H9 (cell line): ENCODE measurements around the gene SEMA3G. TPM values are rescaled to one million over a fixed set of nuclear protein-coding genes. Genes with fewer than 3 reads are reported as not detected.

Experiments
- DNase-seq: peaks from one replicate; pipeline ENCODE4 v3.0.0-alpha.2; 2017
- H2AFZ ChIP-seq: one replicate; pipeline ENCODE4 v1.6.1; 2013; ENCODE audit warnings: mild to moderate bottlenecking, low read length, control low read depth, moderate library complexity
- H2AK5ac ChIP-seq: 2 replicates; pipeline ENCODE4 v1.6.1; 2013; ENCODE audit warnings: low read length, control low read depth, mixed read lengths; ENCODE audit not compliant: insufficient read length
- H2BK120ac ChIP-seq: one replicate; pipeline ENCODE4 v1.6.1; 2013; ENCODE audit warnings: low read depth, mild to moderate bottlenecking, low read length, control low read depth, inconsistent platforms; ENCODE audit not compliant: poor library complexity, severe bottlenecking
- H2BK12ac ChIP-seq: 2 replicates; pipeline ENCODE4 v1.6.1; 2013; ENCODE audit warnings: low read length, control low read depth, mixed read lengths, low read depth; ENCODE audit not compliant: insufficient read length
- H2BK15ac ChIP-seq: 2 replicates; pipeline ENCODE4 v1.6.1; 2013; ENCODE audit warnings: low read depth, low read length, control low read depth
- H2BK20ac ChIP-seq: one replicate; pipeline ENCODE4 v1.6.1; 2013; ENCODE audit warnings: low read depth, mild to moderate bottlenecking, low read length, control low read depth, inconsistent platforms; ENCODE audit not compliant: poor library complexity, severe bottlenecking
- H2BK5ac ChIP-seq: 2 replicates; pipeline ENCODE4 v1.6.1; 2013; ENCODE audit warnings: low read length, control low read depth, mixed read lengths; ENCODE audit not compliant: insufficient read length
- H3K14ac ChIP-seq: 2 replicates; pipeline ENCODE4 v1.6.1; 2013; ENCODE audit warnings: low read length, control low read depth; ENCODE audit not compliant: insufficient read depth
- H3K18ac ChIP-seq: 2 replicates; pipeline ENCODE4 v1.6.1; 2013; ENCODE audit warnings: low read depth, mild to moderate bottlenecking, mixed read lengths, low read length, control low read depth; ENCODE audit not compliant: insufficient read length
- H3K23ac ChIP-seq: 2 replicates; pipeline ENCODE4 v1.6.1; 2013; ENCODE audit warnings: low read length, control low read depth, mixed read lengths, low read depth; ENCODE audit not compliant: insufficient read length
- H3K23me2 ChIP-seq: 2 replicates; pipeline ENCODE4 v1.6.1; 2013; ENCODE audit warnings: low read depth, mild to moderate bottlenecking, mixed read lengths, low read length, control low read depth; ENCODE audit not compliant: insufficient read length, poor library complexity, severe bottlenecking
- H3K27ac ChIP-seq: 2 replicates; pipeline ENCODE4 v1.5.1; 2013; ENCODE audit warnings: low read length, control low read depth, mixed read lengths, low read depth; ENCODE audit not compliant: insufficient read length
- H3K27me3 ChIP-seq: 2 replicates; pipeline ENCODE4 v1.6.1; 2013; ENCODE audit warnings: low read length, control low read depth, inconsistent platforms; ENCODE audit not compliant: insufficient read depth
- H3K4ac ChIP-seq: 2 replicates; pipeline ENCODE4 v1.6.1; 2013; ENCODE audit warnings: low read depth, mild to moderate bottlenecking, control low read depth, inconsistent platforms, low read length, moderate library complexity
- H3K4me1 ChIP-seq: 2 replicates; pipeline ENCODE4 v1.6.1; 2013; ENCODE audit warnings: low read length, control low read depth, inconsistent platforms; ENCODE audit not compliant: insufficient read depth
- H3K4me2 ChIP-seq: 2 replicates; pipeline ENCODE4 v1.6.1; 2013; ENCODE audit warnings: low read length, control low read depth, mixed read lengths; ENCODE audit not compliant: insufficient read length, insufficient read depth
- H3K56ac ChIP-seq: 2 replicates; pipeline ENCODE4 v1.6.1; 2013; ENCODE audit warnings: low read depth, mild to moderate bottlenecking, mixed read lengths, low read length, control low read depth; ENCODE audit not compliant: insufficient read length
- H3K79me1 ChIP-seq: 2 replicates; pipeline ENCODE4 v1.6.1; 2013; ENCODE audit warnings: low read depth, mild to moderate bottlenecking, moderate library complexity, low read length, control low read depth, inconsistent platforms; ENCODE audit not compliant: insufficient read depth, poor library complexity, severe bottlenecking
- H3K79me2 ChIP-seq: 2 replicates; pipeline ENCODE4 v1.6.1; 2013; ENCODE audit warnings: low read length, control low read depth, inconsistent platforms; ENCODE audit not compliant: insufficient read depth
- H3K9ac ChIP-seq: 2 replicates; pipeline ENCODE4 v1.6.1; 2013; ENCODE audit warnings: low read length, control low read depth, mixed read lengths; ENCODE audit not compliant: insufficient read length; ENCODE audit errors: extremely low read depth
- H3K9me3 ChIP-seq: one replicate; pipeline ENCODE4 v1.6.1; 2013; ENCODE audit warnings: low read depth, low read length, inconsistent platforms; ENCODE audit not compliant: control insufficient read depth
- H3T11ph ChIP-seq: one replicate; pipeline ENCODE4 v1.6.1; 2013; ENCODE audit warnings: mild to moderate bottlenecking, low read length, control low read depth, inconsistent platforms
- H4K20me1 ChIP-seq: one replicate; pipeline ENCODE4 v1.6.1; 2013; ENCODE audit not compliant: control insufficient read depth, insufficient read length, insufficient read depth
- H4K5ac ChIP-seq: 2 replicates; pipeline ENCODE4 v1.6.1; 2013; ENCODE audit warnings: low read depth, mild to moderate bottlenecking, mixed read lengths, low read length, control low read depth; ENCODE audit not compliant: insufficient read length
- H4K8ac ChIP-seq: replicated peaks from 2 replicates; pipeline ENCODE4 v1.6.1; 2013; ENCODE audit warnings: low read length, control low read depth, mixed read lengths, low read depth; ENCODE audit not compliant: insufficient read length
- H4K91ac ChIP-seq: 2 replicates; pipeline ENCODE4 v1.6.1; 2013; ENCODE audit warnings: low read depth, mild to moderate bottlenecking, moderate library complexity, mixed read lengths, low read length, control low read depth; ENCODE audit not compliant: insufficient read length
- H3K27ac Mint-ChIP-seq, 3 experiments: 2 replicates in 2 of 3; 3 replicates in 1 of 3; pipeline ENCODE4 v1.8.0; 2020 to 2021; ENCODE audit warnings: mixed read lengths in 3 of 3, mild to moderate bottlenecking in 1 of 3, moderate library complexity in 1 of 3
- H3K27me3 Mint-ChIP-seq: 2 replicates; pipeline ENCODE4 v1.8.0; 2021; ENCODE audit warnings: low read depth, mild to moderate bottlenecking, moderate library complexity, mixed read lengths
- H3K36me3 Mint-ChIP-seq, 3 experiments: 2 replicates in 2 of 3; 3 replicates in 1 of 3; pipeline ENCODE4 v1.8.0; 2020 to 2021; ENCODE audit warnings: low read depth in 3 of 3, mixed read lengths in 3 of 3; ENCODE audit not compliant: insufficient read depth in 1 of 3
- H3K4me1 Mint-ChIP-seq, 2 experiments: 2 replicates each; pipeline ENCODE4 v1.8.0; 2020; ENCODE audit warnings: mixed read lengths in 2 of 2
- H3K4me3 Mint-ChIP-seq, 2 experiments: 2 replicates in 1 of 2; 3 replicates in 1 of 2; pipeline ENCODE4 v1.8.0; 2020 to 2021; ENCODE audit warnings: mild to moderate bottlenecking in 2 of 2, mixed read lengths in 2 of 2, moderate library complexity in 1 of 2
- H3K9me3 Mint-ChIP-seq, 2 experiments: 2 replicates in 1 of 2; 3 replicates in 1 of 2; pipeline ENCODE4 v1.8.0; 2020; ENCODE audit warnings: mild to moderate bottlenecking in 2 of 2, mixed read lengths in 2 of 2, moderate library complexity in 1 of 2
- WGBS: extraction: QIAGEN DNeasy Blood & Tissue Kit; methylation state at CpG from one replicate; pipeline ENCODE4 v1.1.7; 2013; ENCODE audit warnings: missing lambda C conversion rate, low lambda C conversion rate, mixed read lengths; ENCODE audit not compliant: insufficient read length; ENCODE audit errors: extremely low coverage; 5-methylcytosine and 5-hydroxymethylcytosine counted together
- total RNA-seq: library from RNA; stranded (reverse); gene quantifications from 2 replicates; pipeline ENCODE4 v1.2.1, GENCODE V29; 2021
- TF ChIP-seq, protein P1 (sequence below): fragments of 200-600 bp; sonication (generic); conservative IDR thresholded peaks from 3 replicates; pipeline ENCODE4 v1.8.0; 2021; ENCODE audit warnings: antibody characterized with exemption, mild to moderate bottlenecking

Gene SEMA3G
- total RNA-seq, 1 experiment from 2014 or later, result 2.4 TPM

DNA sequence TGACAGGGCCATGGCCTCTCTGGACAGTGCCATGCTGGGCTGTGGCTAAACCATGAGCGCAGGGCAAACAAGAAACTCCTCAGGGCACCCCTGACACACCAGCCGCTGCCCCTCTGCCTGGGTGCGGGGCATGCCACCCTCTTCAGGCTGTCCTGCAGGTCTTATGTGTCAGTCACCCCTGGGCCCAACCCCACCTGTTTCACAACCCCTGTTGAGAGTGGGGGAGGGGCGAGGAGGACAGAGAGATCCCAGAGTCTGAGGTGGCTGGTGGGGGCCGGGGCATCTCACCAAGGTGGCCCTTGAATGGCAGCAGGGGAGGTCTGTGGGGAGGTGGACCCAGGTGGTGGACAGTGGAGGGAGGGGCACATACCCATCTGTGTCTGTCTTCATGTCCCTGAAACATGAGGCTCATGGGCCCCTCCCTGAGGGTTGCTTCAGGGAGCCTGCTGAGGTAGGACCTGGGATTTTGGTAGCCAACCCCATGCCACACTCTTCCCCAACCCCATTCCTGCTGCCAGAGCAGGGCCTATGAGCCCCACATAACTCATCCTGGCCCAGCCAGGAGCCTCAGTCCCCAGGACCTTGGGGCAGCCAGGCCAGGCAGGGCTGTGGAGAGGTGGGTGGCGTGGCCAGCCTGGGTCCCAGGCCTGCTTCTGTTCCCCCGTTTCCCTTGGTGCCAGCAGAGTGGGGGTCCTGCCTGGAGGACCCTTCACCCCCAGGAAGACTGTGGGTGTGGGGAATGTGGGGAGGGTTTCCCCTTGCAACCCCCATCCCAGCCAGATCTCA lies 48.5 kb upstream of the SEMA3G start:
- Histone ChIP-seq H3K23me2 (no peaks in the 10 kb centered on the region), H2AK5ac (no peak overlapping the region), H3K27me3 (no peaks in the 10 kb centered on the region), H2BK120ac (no peak overlapping the region), H4K5ac (no peak overlapping the region), H3K9ac (no peak overlapping the region), H3K79me2 (no peaks in the 10 kb centered on the region), H3K18ac (no peak overlapping the region), H2BK12ac (no peak overlapping the region), H3K4ac (no peak overlapping the region), H2BK15ac (no peak overlapping the region), H3K79me1 (no peaks in the 10 kb centered on the region), H3K4me2 (no peak overlapping the region), H3K14ac (no peak overlapping the region), H3K9me3 (no peaks in the 10 kb centered on the region), H2BK20ac (no peak overlapping the region), H3K4me1 (no peaks in the 10 kb centered on the region), H2BK5ac (no peak overlapping the region), H3K56ac (no peak overlapping the region), H2AFZ (no peak overlapping the region), H4K91ac (no peak overlapping the region), H3K27ac (no peak overlapping the region), H3K23ac (no peak overlapping the region), H4K20me1 (no peaks in the 10 kb centered on the region), H3T11ph (no peak overlapping the region), H4K8ac (no peak overlapping the region)
- H3K36me3 Mint-ChIP-seq, result peaks cover 11 to 43% (median 41%) of the 10 kb centered on the region in 3 experiments
- no peak for DNase-seq
- no CpG with 5 or more reads among the region's 7 CpGs for WGBS
- TF ChIP-seq, protein P1, sequence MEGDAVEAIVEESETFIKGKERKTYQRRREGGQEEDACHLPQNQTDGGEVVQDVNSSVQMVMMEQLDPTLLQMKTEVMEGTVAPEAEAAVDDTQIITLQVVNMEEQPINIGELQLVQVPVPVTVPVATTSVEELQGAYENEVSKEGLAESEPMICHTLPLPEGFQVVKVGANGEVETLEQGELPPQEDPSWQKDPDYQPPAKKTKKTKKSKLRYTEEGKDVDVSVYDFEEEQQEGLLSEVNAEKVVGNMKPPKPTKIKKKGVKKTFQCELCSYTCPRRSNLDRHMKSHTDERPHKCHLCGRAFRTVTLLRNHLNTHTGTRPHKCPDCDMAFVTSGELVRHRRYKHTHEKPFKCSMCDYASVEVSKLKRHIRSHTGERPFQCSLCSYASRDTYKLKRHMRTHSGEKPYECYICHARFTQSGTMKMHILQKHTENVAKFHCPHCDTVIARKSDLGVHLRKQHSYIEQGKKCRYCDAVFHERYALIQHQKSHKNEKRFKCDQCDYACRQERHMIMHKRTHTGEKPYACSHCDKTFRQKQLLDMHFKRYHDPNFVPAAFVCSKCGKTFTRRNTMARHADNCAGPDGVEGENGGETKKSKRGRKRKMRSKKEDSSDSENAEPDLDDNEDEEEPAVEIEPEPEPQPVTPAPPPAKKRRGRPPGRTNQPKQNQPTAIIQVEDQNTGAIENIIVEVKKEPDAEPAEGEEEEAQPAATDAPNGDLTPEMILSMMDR, result no peak
- no peaks in the 10 kb centered on the region for H3K9me3 Mint-ChIP-seq
- peaks cover 8 to 16% of the 10 kb centered on the region in 2 experiments for H3K4me1 Mint-ChIP-seq
- no peak overlapping the region for H3K4me3 Mint-ChIP-seq
- no peaks in the 10 kb centered on the region for H3K27me3 Mint-ChIP-seq
- H3K27ac Mint-ChIP-seq, result no peak overlapping the region
